Sigmoid colon (tissue), 7 donors: ENCODE results near the gene C2CD2. TPM values are rescaled to one million over a fixed set of nuclear protein-coding genes. Genes with fewer than 3 reads are reported as not detected.

ENCODE experiments used
- DNase-seq: peaks from one replicate; pipeline ENCODE4 v3.0.0-alpha.2; 2019
- H3K27ac ChIP-seq, 4 donors: fragments of 200-600 bp; sonication (generic); one replicate each; pipeline ENCODE4 v1.5.1; 2016 to 2019; ENCODE audit warnings: mild to moderate bottlenecking in 1 of 4
- H3K27me3 ChIP-seq, 3 donors: fragments of 200-600 bp; sonication (generic); one replicate each; pipeline ENCODE4 v1.5.1; 2019; ENCODE audit warnings: mild to moderate bottlenecking in 1 of 3
- H3K36me3 ChIP-seq, 4 donors: fragments of 200-600 bp; sonication (generic); one replicate each; pipeline ENCODE4 v1.5.1; 2016 to 2019
- H3K4me1 ChIP-seq, 4 donors: fragments of 200-600 bp; sonication (generic); one replicate each; pipeline ENCODE4 v1.5.1; 2017 to 2019
- H3K4me3 ChIP-seq, 4 donors: fragments of 200-600 bp; sonication (generic); one replicate each; pipeline ENCODE4 v1.5.1; 2017 to 2019; ENCODE audit warnings: mild to moderate bottlenecking in 2 of 4, moderate library complexity in 1 of 4
- H3K9me3 ChIP-seq, 4 donors: fragments of 200-600 bp in 3 of 4; sonication (generic) in 3 of 4; one replicate each; pipeline versions ENCODE4 v1.5.1 to v1.6.1; 2013 to 2019
- EP300 ChIP-seq, 4 donors: sonication (generic); formaldehyde crosslinking; IDR thresholded peaks; one replicate each; pipeline ENCODE4 v1.6.1; 2017; ENCODE audit warnings: antibody characterized with exemption in 4 of 4
- POLR2A ChIP-seq, 2 donors: fragments of 450-650 bp; IDR thresholded peaks; one replicate each; pipeline ENCODE4 v1.6.1; 2016; ENCODE audit warnings: antibody characterized with exemption in 2 of 2, mild to moderate bottlenecking in 2 of 2, moderate library complexity in 2 of 2
- POLR2AphosphoS5 ChIP-seq, 4 donors: sonication (generic); formaldehyde crosslinking; IDR thresholded peaks; one replicate each; pipeline ENCODE4 v1.6.1; 2017; ENCODE audit warnings: antibody characterized with exemption in 4 of 4
- WGBS, 2 donors: extraction: QIAGEN DNeasy Blood & Tissue Kit; methylation state at CpG; one replicate each; pipeline ENCODE4 v1.1.7; 2013; 5-methylcytosine and 5-hydroxymethylcytosine counted together
- intact Hi-C: fragments of 100-400 bp; cut with DNase I; formaldehyde crosslinking; loops from one replicate; pipeline ENCODE4 v1.15.1; 2023
- polyA plus RNA-seq, 3 donors: library from polyadenylated mRNA; stranded (reverse); fragments of 200-250 nt; gene quantifications; one replicate each; pipeline ENCODE4 v1.2.3, GENCODE V29; 2013
- total RNA-seq, 4 donors: library from RNA; depleted of rRNA; stranded (reverse); fragments of >200 nt; gene quantifications; one replicate each; pipeline ENCODE4 v1.1.0, GENCODE V29; 2016
- TF ChIP-seq, protein P1 (sequence below), 4 experiments: fragments of 450-650 bp in 3 of 4; fragments of 200-600 bp in 1 of 4; IDR thresholded peaks; one replicate each; pipeline ENCODE4 v1.5.1; 2016 to 2019; ENCODE audit warnings: antibody characterized with exemption in 4 of 4, mild to moderate bottlenecking in 3 of 4, moderate library complexity in 2 of 4
- donor health status: healthy with polysubstance abuse.
- donor health status: Bipolar disorder and iron deficiency.
- donor health status: healthy.

Gene C2CD2
- total and polyA plus RNA-seq, 7 donors, result 1.8 to 45.1 (median 19.0) TPM

DNA sequence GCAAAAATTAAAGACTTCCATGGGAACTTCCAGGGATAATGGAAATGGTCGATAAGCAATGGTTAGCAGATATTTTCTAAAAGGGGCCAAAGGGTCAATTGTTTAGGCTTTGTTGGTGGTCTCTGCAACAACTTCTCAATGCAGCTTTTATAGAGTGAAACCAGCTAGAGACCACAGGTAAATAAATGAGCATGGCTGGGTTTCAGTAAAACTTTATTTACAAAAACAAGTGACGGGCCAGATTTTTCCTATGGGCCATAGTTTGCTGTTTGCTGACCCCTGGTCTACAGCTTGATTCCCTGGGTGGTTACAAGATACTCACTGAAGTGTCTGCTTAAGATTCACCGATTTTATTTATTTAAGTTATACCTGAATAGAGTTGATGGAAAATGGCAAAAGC, 52.0 kb downstream of the C2CD2 start:
- Histone ChIP-seq H3K4me1 (peaks cover 0 to 5% (median under 1%) of the 10 kb centered on the region in 4 donors), H3K4me3 (no peak overlapping the region), H3K27me3 (no peaks in the 10 kb centered on the region), H3K36me3 (peaks cover 3 to 89% (median 42%) of the 10 kb centered on the region in 4 donors), H3K9me3 (no peaks in the 10 kb centered on the region), H3K27ac (no peak overlapping the region)
- TF ChIP-seq POLR2AphosphoS5 (IDR thresholded peaks at IDR 0.05), result no peak
- TF ChIP-seq POLR2A (IDR thresholded peaks at IDR 0.05), result no peak
- TF ChIP-seq EP300 (IDR thresholded peaks at IDR 0.05), result no peak
- TF ChIP-seq, protein P1, sequence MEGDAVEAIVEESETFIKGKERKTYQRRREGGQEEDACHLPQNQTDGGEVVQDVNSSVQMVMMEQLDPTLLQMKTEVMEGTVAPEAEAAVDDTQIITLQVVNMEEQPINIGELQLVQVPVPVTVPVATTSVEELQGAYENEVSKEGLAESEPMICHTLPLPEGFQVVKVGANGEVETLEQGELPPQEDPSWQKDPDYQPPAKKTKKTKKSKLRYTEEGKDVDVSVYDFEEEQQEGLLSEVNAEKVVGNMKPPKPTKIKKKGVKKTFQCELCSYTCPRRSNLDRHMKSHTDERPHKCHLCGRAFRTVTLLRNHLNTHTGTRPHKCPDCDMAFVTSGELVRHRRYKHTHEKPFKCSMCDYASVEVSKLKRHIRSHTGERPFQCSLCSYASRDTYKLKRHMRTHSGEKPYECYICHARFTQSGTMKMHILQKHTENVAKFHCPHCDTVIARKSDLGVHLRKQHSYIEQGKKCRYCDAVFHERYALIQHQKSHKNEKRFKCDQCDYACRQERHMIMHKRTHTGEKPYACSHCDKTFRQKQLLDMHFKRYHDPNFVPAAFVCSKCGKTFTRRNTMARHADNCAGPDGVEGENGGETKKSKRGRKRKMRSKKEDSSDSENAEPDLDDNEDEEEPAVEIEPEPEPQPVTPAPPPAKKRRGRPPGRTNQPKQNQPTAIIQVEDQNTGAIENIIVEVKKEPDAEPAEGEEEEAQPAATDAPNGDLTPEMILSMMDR (IDR thresholded peaks at IDR 0.05), result no peak
- intact Hi-C loops, result no loop called here
- 93 to 95% methylated on average over 3 of the region's 3 CpGs for WGBS, 2 donors
- DNase-seq, result no peak

DNA sequence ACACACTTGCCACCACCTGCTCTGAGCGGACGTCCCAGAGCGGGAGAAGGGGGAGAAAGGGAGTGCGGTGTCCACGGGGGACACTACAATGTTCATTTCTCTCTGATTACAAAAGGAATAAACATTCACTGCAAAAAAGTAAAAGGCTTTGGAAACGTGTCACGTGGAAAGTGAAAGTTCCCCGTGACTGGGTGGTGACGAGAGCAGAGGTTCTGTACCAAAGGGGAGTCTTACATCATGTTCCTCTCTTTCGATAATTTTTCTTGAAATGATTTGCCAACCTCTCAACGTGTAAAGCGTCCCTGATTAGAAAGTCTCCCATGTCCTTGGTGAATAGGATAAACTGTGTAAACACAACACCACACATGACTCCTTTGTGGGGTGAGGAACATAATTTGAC, 52.7 kb downstream of the C2CD2 start:
- Histone ChIP-seq H3K27ac (no peak overlapping the region), H3K36me3 (peaks cover 0 to 82% (median 37%) of the 10 kb centered on the region in 4 donors), H3K9me3 (no peaks in the 10 kb centered on the region), H3K4me1 (peaks cover 0 to 7% (median 2%) of the 10 kb centered on the region in 4 donors), H3K4me3 (no peak overlapping the region), H3K27me3 (no peaks in the 10 kb centered on the region)
- TF ChIP-seq POLR2AphosphoS5 (IDR thresholded peaks at IDR 0.05), result no peak
- TF ChIP-seq, protein P1 (IDR thresholded peaks at IDR 0.05), result no peak
- TF ChIP-seq POLR2A (IDR thresholded peaks at IDR 0.05), result no peak
- TF ChIP-seq EP300 (IDR thresholded peaks at IDR 0.05), result no peak
- 70 to 86% methylated on average over 12 of the region's 12 CpGs for WGBS, 2 donors
- intact Hi-C loops, result no loop called here
- peak; percentile 38 for DNase-seq

DNA sequence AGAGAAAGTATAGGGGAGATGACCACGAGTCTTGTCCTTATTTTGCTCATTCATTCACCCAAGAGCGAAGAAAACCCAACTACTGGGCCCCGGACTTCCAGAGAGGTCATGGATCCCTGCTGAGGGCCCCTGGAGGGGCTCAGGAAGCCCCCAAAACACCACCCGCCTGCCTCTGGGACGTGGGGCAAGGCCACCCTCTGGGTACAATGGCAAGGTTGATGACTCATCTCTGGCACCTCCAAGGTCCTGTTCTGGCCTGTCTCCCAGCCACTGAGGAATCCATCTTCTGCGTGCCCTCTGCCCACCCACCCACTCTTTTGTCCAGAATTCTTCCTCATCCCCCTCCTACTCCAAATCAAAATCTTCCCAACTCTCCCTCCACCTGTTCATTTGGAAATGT, 53.4 kb downstream of the C2CD2 start:
- no peaks in the 10 kb centered on the region for H3K9me3 ChIP-seq
- no peaks in the 10 kb centered on the region for H3K27me3 ChIP-seq
- peaks cover 0 to 82% (median 36%) of the 10 kb centered on the region in 4 donors for H3K36me3 ChIP-seq
- no peak overlapping the region for H3K4me3 ChIP-seq
- DNase-seq, result peak; percentile 51
- peaks cover 0 to 7% (median 3%) of the 10 kb centered on the region in 4 donors for H3K4me1 ChIP-seq
- intact Hi-C loops, result no loop called here
- WGBS, 2 donors, result 89 to 93% methylated on average over 6 of the region's 6 CpGs
- TF ChIP-seq POLR2A (IDR thresholded peaks at IDR 0.05) (no peak), POLR2AphosphoS5 (IDR thresholded peaks at IDR 0.05) (no peak), EP300 (IDR thresholded peaks at IDR 0.05) (no peak)
- TF ChIP-seq, protein P1 (IDR thresholded peaks at IDR 0.05), result no peak
- H3K27ac ChIP-seq, result no peak overlapping the region

DNA sequence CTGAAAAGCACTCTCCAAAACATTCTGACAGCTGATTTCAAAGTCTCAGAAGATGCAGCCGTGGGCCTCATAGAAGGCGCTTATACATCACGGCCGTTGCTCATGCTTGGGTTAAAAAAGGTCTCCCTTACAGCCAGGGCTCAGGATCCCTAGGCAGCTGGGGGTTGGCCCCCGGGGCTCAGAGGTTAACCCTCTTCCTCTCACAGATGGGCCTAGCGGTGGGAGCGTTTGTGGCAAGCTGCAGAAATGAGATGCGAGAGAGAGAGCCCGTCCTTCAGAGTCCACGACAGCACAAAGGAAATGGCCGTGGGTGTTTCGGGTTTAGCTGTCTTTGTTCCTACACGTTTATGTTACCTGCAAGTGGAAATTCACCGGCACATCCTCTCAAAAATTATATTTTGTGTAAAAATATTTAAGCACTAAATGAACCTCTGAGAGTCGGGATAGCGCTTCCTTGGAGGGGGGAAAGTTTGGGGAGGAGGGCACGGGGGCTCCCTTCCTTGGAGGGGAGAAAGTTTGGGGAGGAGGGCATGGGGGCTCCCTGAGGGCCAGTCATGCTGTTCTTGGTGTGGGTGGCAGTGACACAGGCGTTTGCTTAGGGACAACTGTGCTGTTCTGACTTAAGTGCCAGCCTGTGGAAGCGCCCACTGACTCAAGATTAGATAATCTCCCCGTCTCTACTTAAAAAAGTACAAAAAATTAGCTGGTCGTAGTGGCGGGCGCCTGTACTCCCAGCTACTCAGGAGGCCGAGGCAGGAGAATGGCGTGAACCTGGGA, 54.2 kb downstream of the C2CD2 start:
- 68 to 89% methylated on average over 25 of the region's 25 CpGs for WGBS, 2 donors

More for the DNA sequence above, 54.2 kb downstream of the C2CD2 start:
- Histone ChIP-seq H3K9me3 (no peaks in the 10 kb centered on the region), H3K4me1 (peaks cover 0 to 7% (median 3%) of the 10 kb centered on the region in 4 donors), H3K36me3 (peaks cover 0 to 81% (median 38%) of the 10 kb centered on the region in 4 donors), H3K27ac (no peak overlapping the region), H3K27me3 (no peaks in the 10 kb centered on the region), H3K4me3 (no peak overlapping the region)
- DNase-seq, result peak; percentile 48
- TF ChIP-seq, protein P1 (IDR thresholded peaks at IDR 0.05), result no peak
- TF ChIP-seq EP300 (IDR thresholded peaks at IDR 0.05) (no peak), POLR2A (IDR thresholded peaks at IDR 0.05) (no peak), POLR2AphosphoS5 (IDR thresholded peaks at IDR 0.05) (no peak)
- intact Hi-C loops, result no loop called here
